GM12878 (cell line): ENCODE results near the gene IKBKG.
"Not testable (repeated sequence)": the region's sequence is repeated elsewhere in the genome, so short reads cannot be mapped to it uniquely, and the experiment has no call there.

Source experiments
- ATF3 ChIP-seq: IDR thresholded peaks from 2 replicates; pipeline ENCODE4 v1.6.1; 2011; ENCODE audit warnings: low read depth, mild to moderate bottlenecking, low read length, moderate library complexity, borderline replicate concordance; ENCODE audit errors: extremely low read depth
- BACH1 ChIP-seq: fragments of 450-650 bp; IDR thresholded peaks from 2 replicates; pipeline ENCODE4 v1.6.1; 2017; ENCODE audit warnings: mild to moderate bottlenecking, borderline replicate concordance
- CTCF ChIP-seq, 3 experiments: IDR thresholded peaks in 2 of 3; conservative IDR thresholded peaks in 1 of 3; 2 replicates each; pipeline ENCODE4 v1.5.1; 2011; ENCODE audit warnings: low read depth in 3 of 3, low read length in 3 of 3, mild to moderate bottlenecking in 3 of 3, control low read depth in 2 of 3, moderate library complexity in 2 of 3, inconsistent platforms in 1 of 3, mixed read lengths in 1 of 3; ENCODE audit not compliant: control insufficient read depth in 2 of 3, insufficient read depth in 1 of 3; ENCODE audit errors: extremely low read depth in 1 of 3
- IKZF1 ChIP-seq: fragments of 450-650 bp; conservative IDR thresholded peaks from 2 replicates; pipeline ENCODE4 v1.6.1; 2017; ENCODE audit warnings: antibody characterized with exemption, mild to moderate bottlenecking
- NR2C2 ChIP-seq: IDR thresholded peaks from 2 replicates; pipeline ENCODE4 v1.6.1; 2011; ENCODE audit warnings: borderline replicate concordance, low read depth; ENCODE audit not compliant: control insufficient read depth, insufficient read length
- POLR2AphosphoS5 ChIP-seq: IDR thresholded peaks from 2 replicates; pipeline ENCODE4 v1.6.1; 2011; ENCODE audit warnings: mild to moderate bottlenecking, low read length, inconsistent platforms
- REST ChIP-seq: IDR thresholded peaks from 2 replicates; pipeline ENCODE4 v1.6.1; 2012; ENCODE audit warnings: mild to moderate bottlenecking, low read depth, low read length
- SUZ12 ChIP-seq: fragments of 200-600 bp; sonication (generic); IDR thresholded peaks from one replicate; pipeline ENCODE4 v1.6.1; 2018; ENCODE audit warnings: antibody characterized with exemption, mild to moderate bottlenecking; ENCODE audit not compliant: unreplicated experiment
- ZNF24 ChIP-seq: fragments of 450-650 bp; IDR thresholded peaks from 2 replicates; pipeline ENCODE4 v1.6.1; 2017; ENCODE audit warnings: antibody characterized with exemption, mild to moderate bottlenecking

GRCh38 chrX:154573061-154573460 lies 25.6 kb downstream of the IKBKG start:
- TF ChIP-seq ATF3; CTCF (IDR thresholded peaks at IDR 0.05 in 2 of 3, conservative IDR thresholded peaks at IDR 0.05 in 1 of 3; ENCODE audit: control insufficient read depth in 2 of 3, extremely low read depth in 1 of 3, insufficient read depth in 1 of 3, low read depth in 3 of 3, low read length in 3 of 3); NR2C2; REST; ZNF24; IKZF1; SUZ12; POLR2AphosphoS5; BACH1: not testable (repeated sequence)
